Gastroesophageal sphincter (tissue), 3 donors: ENCODE data around the gene OR4F6.

Experiments
- POLR2A ChIP-seq, 2 donors: fragments of 450-650 bp; IDR thresholded peaks; one replicate each; pipeline ENCODE4 v1.6.1; 2017; ENCODE audit warnings: antibody characterized with exemption in 2 of 2, mild to moderate bottlenecking in 2 of 2, moderate library complexity in 1 of 2
- TF ChIP-seq, protein P1 (sequence below), 4 experiments: fragments of 200-600 bp in 2 of 4; fragments of 450-650 bp in 2 of 4; sonication (generic) in 1 of 4; IDR thresholded peaks; one replicate each; pipeline ENCODE4 v1.5.1; 2017 to 2019; ENCODE audit warnings: antibody characterized with exemption in 4 of 4, mild to moderate bottlenecking in 2 of 4, moderate library complexity in 2 of 4

- no peak for TF ChIP-seq POLR2A (IDR thresholded peaks at IDR 0.05)
- TF ChIP-seq, protein P1, sequence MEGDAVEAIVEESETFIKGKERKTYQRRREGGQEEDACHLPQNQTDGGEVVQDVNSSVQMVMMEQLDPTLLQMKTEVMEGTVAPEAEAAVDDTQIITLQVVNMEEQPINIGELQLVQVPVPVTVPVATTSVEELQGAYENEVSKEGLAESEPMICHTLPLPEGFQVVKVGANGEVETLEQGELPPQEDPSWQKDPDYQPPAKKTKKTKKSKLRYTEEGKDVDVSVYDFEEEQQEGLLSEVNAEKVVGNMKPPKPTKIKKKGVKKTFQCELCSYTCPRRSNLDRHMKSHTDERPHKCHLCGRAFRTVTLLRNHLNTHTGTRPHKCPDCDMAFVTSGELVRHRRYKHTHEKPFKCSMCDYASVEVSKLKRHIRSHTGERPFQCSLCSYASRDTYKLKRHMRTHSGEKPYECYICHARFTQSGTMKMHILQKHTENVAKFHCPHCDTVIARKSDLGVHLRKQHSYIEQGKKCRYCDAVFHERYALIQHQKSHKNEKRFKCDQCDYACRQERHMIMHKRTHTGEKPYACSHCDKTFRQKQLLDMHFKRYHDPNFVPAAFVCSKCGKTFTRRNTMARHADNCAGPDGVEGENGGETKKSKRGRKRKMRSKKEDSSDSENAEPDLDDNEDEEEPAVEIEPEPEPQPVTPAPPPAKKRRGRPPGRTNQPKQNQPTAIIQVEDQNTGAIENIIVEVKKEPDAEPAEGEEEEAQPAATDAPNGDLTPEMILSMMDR (IDR thresholded peaks at IDR 0.05), result no peak
Observed at GRCh38 chr15:101828774-101829173, 25.5 kb downstream of the OR4F6 start.
